IPS DF 6.9 (cell line): ENCODE results near the gene ADGRG7.
A peak's percentile ranks its signal among the peaks of the same experiment; 100 is the strongest.

Experiments used
- DNase-seq: peaks from one replicate; pipeline ENCODE4 v3.0.0-alpha.2; 2013; ENCODE audit warnings: low read depth, low spot score
- H3K27ac ChIP-seq: one replicate; pipeline ENCODE4 v1.5.1; 2013; ENCODE audit warnings: low read length, control low read depth
- H3K27me3 ChIP-seq: 2 replicates; pipeline ENCODE4 v1.6.1; 2013; ENCODE audit warnings: mild to moderate bottlenecking, low read length; ENCODE audit not compliant: control insufficient read depth, insufficient read depth
- H3K36me3 ChIP-seq: 2 replicates; pipeline ENCODE4 v1.6.1; 2013; ENCODE audit warnings: low read length; ENCODE audit not compliant: control insufficient read depth, insufficient read depth
- H3K4me1 ChIP-seq: 2 replicates; pipeline ENCODE4 v1.6.1; 2013; ENCODE audit warnings: low read length; ENCODE audit not compliant: control insufficient read depth, insufficient read depth
- H3K4me3 ChIP-seq: 2 replicates; pipeline ENCODE4 v1.5.1; 2013; ENCODE audit warnings: mild to moderate bottlenecking, low read length
- H3K9me3 ChIP-seq: 2 replicates; pipeline ENCODE4 v1.6.1; 2013; ENCODE audit warnings: low read length, inconsistent platforms; ENCODE audit not compliant: control insufficient read depth, insufficient read depth
- WGBS: extraction: QIAGEN DNeasy Blood & Tissue Kit; methylation state at CpG from one replicate; pipeline ENCODE4 v1.1.7; 2013; ENCODE audit warnings: mixed read lengths, missing lambda C conversion rate; ENCODE audit not compliant: insufficient read length, insufficient coverage; 5-methylcytosine and 5-hydroxymethylcytosine counted together

Gene ADGRG7

DNA sequence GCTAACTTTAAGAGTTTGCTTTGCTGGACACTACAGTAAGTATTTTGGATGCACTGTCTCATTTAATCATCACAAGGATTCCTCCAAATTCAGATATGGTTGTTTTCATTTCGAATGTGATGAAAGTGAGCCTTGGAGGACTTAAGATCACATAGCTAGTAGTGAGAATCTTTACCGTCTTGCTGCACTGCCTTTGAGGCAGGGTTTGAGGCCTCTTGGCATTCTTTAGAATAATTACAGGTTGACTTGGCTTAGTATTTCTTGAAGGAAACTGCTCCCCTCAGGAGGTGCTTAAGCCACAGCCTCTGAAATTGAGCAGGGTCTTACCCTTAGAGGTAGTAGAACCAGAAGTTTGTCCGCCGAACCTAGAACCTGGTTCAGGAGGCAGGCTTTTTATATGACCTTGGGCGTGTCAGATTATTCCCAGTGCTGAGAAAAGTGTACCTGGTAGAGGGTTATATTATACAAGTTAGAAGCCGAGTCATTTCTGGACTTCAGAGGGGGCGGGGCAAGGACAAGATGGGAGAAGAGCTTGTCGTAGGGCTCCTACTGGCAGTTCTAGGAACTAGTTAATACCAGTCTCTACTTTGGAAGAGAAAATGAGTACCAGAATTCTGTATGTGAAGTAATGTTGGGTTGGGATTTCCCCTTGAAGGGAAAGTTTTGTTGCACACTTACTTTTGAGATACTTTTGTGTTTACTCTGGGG, 101.0 kb downstream of the ADGRG7 start:
- Histone ChIP-seq H3K27ac (no peak overlapping the region), H3K9me3 (no peaks in the 10 kb centered on the region), H3K4me3 (peak overlapping the region; percentile 83; the same call in 1 of the 2 replicates), H3K27me3 (peaks cover 3% of the 10 kb centered on the region; the same call in 1 of the 2 replicates), H3K36me3 (no peaks in the 10 kb centered on the region), H3K4me1 (no peaks in the 10 kb centered on the region; the same call in 1 of the 2 replicates)
- WGBS, result no CpG with 5 or more reads among the region's 8 CpGs
- DNase-seq, result no peak

DNA sequence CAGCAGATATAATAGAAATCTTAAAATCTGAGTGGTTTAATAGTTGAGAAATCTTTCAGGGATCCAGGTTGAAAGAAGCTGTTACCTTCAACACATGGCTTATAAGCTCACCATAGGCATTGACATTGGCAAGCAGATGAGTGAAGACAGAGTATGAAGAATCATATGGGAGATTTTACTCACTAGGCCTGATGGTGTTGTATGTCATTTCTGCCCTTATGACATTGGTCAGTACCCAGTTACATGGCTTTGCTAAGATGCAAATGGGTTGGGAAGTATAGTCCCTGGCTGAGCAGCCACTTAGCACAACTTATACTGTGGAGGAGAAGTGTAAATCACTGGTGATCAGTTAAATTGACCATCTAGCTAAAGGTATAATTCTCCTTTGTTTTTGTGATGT, 105.8 kb downstream of the ADGRG7 start:
- H3K4me3 ChIP-seq, result no peak overlapping the region
- H3K9me3 ChIP-seq, result no peaks in the 10 kb centered on the region
- H3K4me1 ChIP-seq, result no peaks in the 10 kb centered on the region; the same call in 1 of the 2 replicates
- no peak overlapping the region for H3K27ac ChIP-seq
- DNase-seq, result no peak
- H3K36me3 ChIP-seq, result no peaks in the 10 kb centered on the region
- H3K27me3 ChIP-seq, result no peaks in the 10 kb centered on the region

DNA sequence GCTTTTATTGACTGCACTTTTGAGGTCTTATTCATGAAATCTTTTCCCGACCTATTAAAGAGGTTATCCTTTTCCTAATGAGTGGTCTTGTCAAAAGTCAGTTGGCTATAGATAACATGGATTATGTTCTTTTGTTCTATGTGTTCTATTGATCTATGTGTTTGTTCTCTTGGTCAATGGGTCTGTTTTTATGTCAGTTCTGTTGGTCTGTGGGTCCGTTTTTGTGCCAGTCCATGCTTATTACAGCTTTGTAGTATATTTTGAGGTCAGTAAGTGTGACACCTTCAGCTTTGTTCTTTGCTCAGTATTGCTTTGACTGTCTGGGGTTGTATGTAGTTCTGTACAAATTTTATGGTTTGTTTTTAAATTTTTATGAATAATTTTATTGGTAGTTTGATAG, 107.7 kb downstream of the ADGRG7 start:
- H3K27me3 ChIP-seq, result no peaks in the 10 kb centered on the region
- H3K4me1 ChIP-seq, result no peaks in the 10 kb centered on the region; the same call in 1 of the 2 replicates
- no CpG with 5 or more reads among the region's 2 CpGs for WGBS
- no peaks in the 10 kb centered on the region for H3K9me3 ChIP-seq
- H3K27ac ChIP-seq, result no peak overlapping the region
- no peak for DNase-seq
- H3K36me3 ChIP-seq, result peaks cover 5% of the 10 kb centered on the region; the same call in 1 of the 2 replicates
- H3K4me3 ChIP-seq, result no peak overlapping the region

DNA sequence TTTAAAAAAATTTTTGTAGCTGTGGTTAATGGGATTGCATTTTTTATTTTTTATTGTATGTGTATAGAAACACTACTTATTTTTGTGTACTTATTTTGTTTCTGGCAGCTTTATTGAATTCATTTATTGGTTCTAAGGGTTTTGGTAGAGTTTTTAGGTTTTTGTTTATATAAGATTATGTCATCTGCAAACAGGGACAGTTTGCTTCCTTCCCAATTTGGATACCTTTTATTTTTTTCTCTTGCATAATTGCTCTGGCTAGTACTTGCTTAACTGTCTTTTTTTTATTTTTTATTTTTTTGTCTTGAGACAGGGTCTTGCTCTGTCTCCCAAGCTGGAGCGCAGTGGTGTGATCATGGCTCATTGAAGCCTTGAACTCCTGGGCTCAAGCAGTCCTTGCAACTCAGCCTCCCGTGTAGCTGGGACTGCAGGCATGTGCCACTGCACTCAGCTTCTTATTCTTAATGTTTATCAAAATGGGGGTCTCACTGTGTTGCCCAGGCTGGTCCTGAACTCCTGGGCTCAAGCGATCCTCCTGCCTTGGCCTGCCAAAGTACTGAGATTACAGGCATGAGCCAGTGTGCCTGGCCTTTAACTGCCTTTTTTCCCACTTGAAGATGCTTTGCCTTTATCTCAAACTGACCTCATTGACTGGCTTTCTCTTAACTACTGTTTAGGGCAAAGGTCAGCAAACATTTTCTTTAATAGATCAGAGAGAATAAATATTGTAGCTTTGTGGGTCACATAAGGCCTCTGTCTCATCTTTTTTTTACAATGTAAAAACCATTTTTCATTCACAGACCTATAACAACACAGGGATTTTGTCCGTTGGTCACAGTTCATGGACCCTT, 108.5 kb downstream of the ADGRG7 start:
- Histone ChIP-seq H3K4me3 (no peak overlapping the region), H3K27me3 (no peaks in the 10 kb centered on the region), H3K36me3 (peaks cover 5% of the 10 kb centered on the region; the same call in 1 of the 2 replicates), H3K4me1 (no peaks in the 10 kb centered on the region; the same call in 1 of the 2 replicates), H3K27ac (no peak overlapping the region), H3K9me3 (no peaks in the 10 kb centered on the region)
- WGBS, result no CpG with 5 or more reads among the region's 4 CpGs
- DNase-seq, result no peak

DNA sequence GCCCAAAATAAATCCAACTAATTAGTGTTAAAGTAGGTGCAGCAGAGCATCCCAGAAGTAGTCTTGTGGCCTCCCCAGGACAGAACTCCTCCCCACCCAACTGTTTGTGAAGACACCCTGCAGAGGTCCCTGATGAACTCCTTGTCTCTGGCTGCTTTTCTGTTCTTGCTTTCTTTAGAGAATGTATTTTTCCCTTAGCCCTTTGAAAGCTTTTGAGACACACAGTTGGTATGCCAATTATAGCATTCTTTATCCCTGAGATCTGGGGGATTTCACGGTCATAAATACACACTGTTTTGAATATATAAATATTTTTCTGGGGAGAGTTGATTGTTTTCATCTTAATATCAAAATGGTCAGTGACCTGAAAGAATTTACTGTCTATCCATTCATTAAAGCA, 109.7 kb downstream of the ADGRG7 start:
- WGBS, result no CpG with 5 or more reads among the region's 1 CpG
- peaks cover 5% of the 10 kb centered on the region; the same call in 1 of the 2 replicates for H3K36me3 ChIP-seq
- no peak overlapping the region for H3K4me3 ChIP-seq
- no peaks in the 10 kb centered on the region for H3K9me3 ChIP-seq
- no peak for DNase-seq
- no peaks in the 10 kb centered on the region; the same call in 1 of the 2 replicates for H3K4me1 ChIP-seq
- no peak overlapping the region for H3K27ac ChIP-seq
- H3K27me3 ChIP-seq, result no peaks in the 10 kb centered on the region

DNA sequence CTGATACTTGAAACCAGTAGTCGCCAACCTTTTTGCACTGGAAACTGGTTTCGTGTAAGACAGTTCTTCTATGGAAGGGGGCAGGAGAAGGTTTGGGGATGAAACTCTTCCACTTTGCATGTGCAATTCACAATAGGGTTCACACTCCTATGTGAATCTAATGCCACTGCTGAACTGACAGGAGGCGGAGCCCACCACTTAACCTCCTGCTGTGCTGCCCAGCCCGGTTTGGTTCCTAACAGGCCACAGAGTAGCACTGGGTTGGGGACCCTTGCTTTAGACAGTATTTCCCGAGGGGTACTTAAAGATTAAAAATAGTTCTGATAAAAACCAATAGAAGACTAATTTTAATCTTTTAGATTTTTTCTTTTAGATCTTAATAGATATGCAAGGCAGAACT, 111.0 kb downstream of the ADGRG7 start:
- H3K9me3 ChIP-seq, result no peaks in the 10 kb centered on the region
- H3K27ac ChIP-seq, result no peak overlapping the region
- no peak for DNase-seq
- H3K4me1 ChIP-seq, result no peaks in the 10 kb centered on the region; the same call in 1 of the 2 replicates
- H3K4me3 ChIP-seq, result no peak overlapping the region
- no CpG with 5 or more reads among the region's 5 CpGs for WGBS
- peaks cover 5% of the 10 kb centered on the region; the same call in 1 of the 2 replicates for H3K36me3 ChIP-seq
- no peaks in the 10 kb centered on the region for H3K27me3 ChIP-seq

DNA sequence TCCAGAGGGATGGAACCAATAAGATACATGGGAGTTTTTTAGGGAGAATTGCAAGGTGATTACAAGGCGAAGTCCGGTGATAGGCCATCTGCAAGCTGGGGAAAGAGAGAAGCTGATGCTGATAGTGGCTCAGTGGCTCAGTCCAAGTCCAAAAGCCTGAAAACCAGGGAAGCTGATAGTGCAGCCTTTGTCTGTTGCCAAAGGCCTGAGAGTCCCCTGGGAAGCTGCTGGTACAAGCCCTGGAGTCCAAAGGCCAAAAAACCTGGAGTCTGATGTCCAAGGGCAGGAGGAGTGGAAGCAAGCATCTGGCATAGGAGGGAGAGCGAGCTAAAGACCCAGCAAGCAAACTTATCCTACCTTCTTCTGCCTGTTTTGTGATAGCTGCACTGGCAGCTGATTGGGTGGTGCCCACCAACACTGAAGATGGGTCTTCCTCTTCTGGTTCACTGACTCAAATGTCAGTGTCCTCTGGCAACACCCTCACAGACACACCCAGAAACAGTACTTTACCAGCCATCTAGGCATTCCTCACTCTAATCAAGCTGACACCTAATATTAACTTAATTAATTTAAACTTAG, 116.6 kb downstream of the ADGRG7 start:
- H3K4me1 ChIP-seq, result no peaks in the 10 kb centered on the region; the same call in 1 of the 2 replicates
- WGBS, result no CpG with 5 or more reads among the region's 3 CpGs
- H3K9me3 ChIP-seq, result no peaks in the 10 kb centered on the region
- peaks cover 7% of the 10 kb centered on the region; the same call in 1 of the 2 replicates for H3K36me3 ChIP-seq
- DNase-seq, result no peak
- H3K4me3 ChIP-seq, result no peak overlapping the region
- no peaks in the 10 kb centered on the region for H3K27me3 ChIP-seq
- H3K27ac ChIP-seq, result no peak overlapping the region

DNA sequence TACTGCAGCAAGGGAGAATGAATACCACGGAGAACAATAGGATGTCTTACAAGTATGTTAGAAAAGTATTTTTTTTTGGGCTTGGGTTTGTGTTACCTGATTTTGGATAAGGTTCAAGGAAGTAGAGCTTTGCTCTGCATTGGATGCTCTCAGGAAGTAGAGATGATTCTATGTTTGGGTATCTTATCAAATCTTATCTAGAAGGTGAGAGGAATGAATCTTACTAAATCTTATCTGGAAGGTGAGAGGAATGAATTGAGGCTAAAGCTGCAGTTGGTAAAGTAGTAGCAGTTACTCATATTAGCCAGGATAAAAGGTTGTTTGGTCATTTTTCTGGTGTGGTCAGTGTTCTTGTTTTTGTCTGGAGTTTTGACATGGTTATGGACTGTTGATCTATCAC, 117.3 kb downstream of the ADGRG7 start:
- H3K9me3 ChIP-seq, result no peaks in the 10 kb centered on the region
- no peak overlapping the region for H3K27ac ChIP-seq
- WGBS, result no CpG with 5 or more reads among the region's 1 CpG
- DNase-seq, result no peak
- H3K4me1 ChIP-seq, result no peaks in the 10 kb centered on the region; the same call in 1 of the 2 replicates
- H3K4me3 ChIP-seq, result no peak overlapping the region
- no peaks in the 10 kb centered on the region for H3K27me3 ChIP-seq
- H3K36me3 ChIP-seq, result peaks cover 4% of the 10 kb centered on the region; the same call in 1 of the 2 replicates

DNA sequence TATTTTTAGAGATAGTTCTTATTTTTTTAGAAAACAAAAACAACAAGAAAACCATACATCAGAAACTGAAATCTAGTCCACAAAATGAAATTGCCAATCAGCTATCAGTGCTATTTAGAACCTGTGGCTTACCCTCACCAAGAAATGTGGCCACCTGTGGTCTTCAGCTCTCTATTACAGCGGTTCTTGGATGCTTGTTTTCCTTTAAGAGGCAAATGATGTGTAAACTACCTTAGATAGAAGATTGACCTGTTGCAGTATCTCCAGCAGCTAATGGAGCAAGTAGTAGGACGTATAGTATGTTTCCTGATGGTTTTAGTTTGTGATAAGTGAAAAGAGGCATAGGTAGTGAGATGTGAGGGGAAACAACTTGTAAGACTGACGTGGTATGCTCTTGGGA, 121.1 kb downstream of the ADGRG7 start:
- Histone ChIP-seq H3K36me3 (peaks cover 2% of the 10 kb centered on the region; the same call in 1 of the 2 replicates), H3K9me3 (no peaks in the 10 kb centered on the region), H3K27ac (no peak overlapping the region), H3K4me3 (no peak overlapping the region), H3K27me3 (no peaks in the 10 kb centered on the region), H3K4me1 (no peaks in the 10 kb centered on the region)
- no peak for DNase-seq
- WGBS, result 100% methylated on average over 2 of the region's 3 CpGs

DNA sequence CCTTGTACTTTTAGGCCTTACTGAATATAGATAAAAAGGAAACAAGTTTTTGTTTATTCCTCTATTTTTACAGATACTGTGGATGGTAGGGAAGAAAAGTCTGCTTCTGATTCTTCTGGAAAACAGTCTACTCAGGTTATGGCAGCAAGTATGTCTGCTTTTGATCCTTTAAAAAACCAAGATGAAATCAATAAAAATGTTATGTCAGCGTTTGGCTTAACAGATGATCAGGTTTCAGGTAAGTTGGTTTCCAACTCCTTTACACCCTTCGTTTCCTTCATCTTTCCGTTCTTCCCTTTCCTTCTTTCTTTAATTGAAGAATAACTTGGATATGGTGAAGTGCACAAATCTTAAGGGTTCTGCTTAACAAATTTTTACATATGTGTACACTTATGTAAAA, 123.0 kb downstream of the ADGRG7 start:
- H3K4me1 ChIP-seq, result 0 out of 2 replicates have a peak, but pooled peaks cover 1% of the 10 kb centered on the region
- H3K4me3 ChIP-seq, result no peak overlapping the region
- no peaks in the 10 kb centered on the region for H3K27me3 ChIP-seq
- peaks cover 5% of the 10 kb centered on the region; the same call in 1 of the 2 replicates for H3K36me3 ChIP-seq
- H3K27ac ChIP-seq, result no peak overlapping the region
- no peak for DNase-seq
- WGBS, result no CpG with 5 or more reads among the region's 3 CpGs
- H3K9me3 ChIP-seq, result no peaks in the 10 kb centered on the region
